Adrenal gland (tissue), 12 donors: ENCODE data around the gene SLC22A17. TPM values are rescaled to one million over a fixed set of nuclear protein-coding genes. Genes with fewer than 3 reads are reported as not detected.

ENCODE experiments used
- DNase-seq, 7 donors: peaks; one replicate each; pipeline ENCODE4 v3.0.0-alpha.2; 2019 to 2020
- H3K27ac ChIP-seq, 5 donors: fragments of 200-600 bp; sonication (generic) in 4 of 5; 1 replicate in 3 of 5; 2 replicates in 2 of 5; pipeline versions ENCODE4 v1.5.1 to v1.8.0; 2016 to 2020; ENCODE audit warnings: mild to moderate bottlenecking in 1 of 5
- H3K27me3 ChIP-seq: fragments of 200-600 bp; 2 replicates; pipeline ENCODE4 v1.8.0; 2021
- H3K36me3 ChIP-seq, 2 donors: fragments of 200-600 bp; replicated peaks in 1 of 2; 1 replicate in 1 of 2; 2 replicates in 1 of 2; pipeline versions ENCODE4 v1.5.1 to v1.8.0; 2018 to 2022
- H3K4me1 ChIP-seq, 2 donors: fragments of 200-600 bp; replicated peaks in 1 of 2; 1 replicate in 1 of 2; 2 replicates in 1 of 2; pipeline versions ENCODE4 v1.5.1 to v1.8.0; 2018 to 2021
- H3K4me3 ChIP-seq, 4 donors: fragments of 200-600 bp; sonication (generic) in 3 of 4; one replicate each; pipeline ENCODE4 v1.5.1; 2016 to 2018
- H3K9me3 ChIP-seq, 3 donors: fragments of 200-600 bp; sonication (generic) in 1 of 3; replicated peaks in 1 of 3; 1 replicate in 2 of 3; 2 replicates in 1 of 3; pipeline versions ENCODE4 v1.5.1 to v1.8.0; 2016 to 2021
- CTCF ChIP-seq, 6 experiments: fragments of 450-650 bp in 4 of 6; fragments of 200-600 bp in 2 of 6; sonication (generic) in 1 of 6; IDR thresholded peaks; 1 replicate in 5 of 6; 2 replicates in 1 of 6; pipeline versions ENCODE4 v1.5.1 to v1.8.0; 2016 to 2021; ENCODE audit warnings: antibody characterized with exemption in 6 of 6, mild to moderate bottlenecking in 2 of 6, moderate library complexity in 1 of 6
- POLR2A ChIP-seq, 2 donors: fragments of 450-650 bp; IDR thresholded peaks; one replicate each; pipeline ENCODE4 v1.6.1; 2017; ENCODE audit warnings: antibody characterized with exemption in 2 of 2, mild to moderate bottlenecking in 2 of 2, moderate library complexity in 1 of 2
- WGBS, 4 donors: extraction: QIAGEN DNeasy Blood & Tissue Kit in 2 of 4; methylation state at CpG; one replicate each; pipeline versions ENCODE4 v1.1.5 to v1.1.7; 2013 to 2017; 5-methylcytosine and 5-hydroxymethylcytosine counted together
- intact Hi-C, 2 donors: fragments of 100-400 bp; cut with DNase I; formaldehyde crosslinking; loops; one replicate each; pipeline versions ENCODE4 v1.14.1 to v1.15.0; 2022 to 2023
- polyA plus RNA-seq, 3 donors: library from polyadenylated mRNA; stranded (reverse); fragments of 200-250 nt in 2 of 3; fragments of 350-450 nt in 1 of 3; fragmentation: Illumina TruSeq in 1 of 3; extraction: RNeasy Lipid Tissue Mini Kit (QIAGEN cat#74804) in 1 of 3; gene quantifications; one replicate each; pipeline ENCODE4 v1.2.3, GENCODE V29; 2013 to 2014
- total RNA-seq, 9 donors: library from RNA; depleted of rRNA in 4 of 9; stranded (reverse); fragments of >200 nt in 4 of 9; fragments of 120-200 nt in 1 of 9; fragmentation: NEBNext Ultra II Directional in 1 of 9; extraction: Animal tissue kit (Norgen Biotek cat#: 25700) in 1 of 9; gene quantifications; one replicate each; pipeline versions ENCODE4 v1.1.0 to v1.2.4, GENCODE V29; 2013 to 2023
- donor health status: healthy with polysubstance abuse.
- donor health status: Bipolar disorder and iron deficiency.
- donor health status: DM: yes; HTN: yes; CAD: no.
- donor health status: DM: no; HTN: no; CAD: no.
- donor health status: DM: no; HTN: no; CAD: no.
- donor health status: DM: yes; HTN: yes; CAD: no.

The SLC22A17 gene
- total and polyA plus RNA-seq, 12 donors: 8.4 to 121 (median 25.0) TPM

- peak within 1 kb of the TSS; percentile 76 to 94 (median 90) for H3K27ac ChIP-seq
- peak within 1 kb of the TSS in 3 of 4 donors; percentile 71 to 90 (median 89) for H3K4me3 ChIP-seq
- no peaks in the 10 kb centered on the region for H3K27me3 ChIP-seq
- no peaks in the 10 kb centered on the region for H3K9me3 ChIP-seq
- intact Hi-C loops: no loop called here
- WGBS, 4 donors: 0 to 6% (median 0%) methylated on average over 7 to 24 of the region's 24 CpGs
- TF ChIP-seq CTCF (IDR thresholded peaks at IDR 0.05) (no peak), POLR2A (IDR thresholded peaks at IDR 0.05) (peak; percentile 73 to 87)
- peaks cover 32 to 49% of the 10 kb centered on the region in 2 donors for H3K4me1 ChIP-seq
- peaks cover 0 to 30% of the 10 kb centered on the region in 2 donors for H3K36me3 ChIP-seq
- DNase-seq: peak; percentile 93 to 97 (median 96)
These were observed 46.1 kb downstream of the SLC22A17 start, which contains the start of gene BCL2L2 for GRCh38 chr14:23306412-23307145. TSS of gene BCL2L2 (plus strand) at chr14:23306833. CDS start at chr14:23307768, 935 bp downstream.

- intact Hi-C loops: no loop called here
- H3K4me1 ChIP-seq: peaks cover 25 to 30% of the 10 kb centered on the region in 2 donors
These were observed 50.1 kb downstream of the SLC22A17 start, which contains the start of gene PPP1R3E for GRCh38 chr14:23302290-23303225. TSS of gene PPP1R3E (minus strand) at chr14:23302859. CDS start at chr14:23302576, 283 bp downstream.

GRCh38 chr14:23301969-23302289 lies 50.8 kb downstream of the SLC22A17 start:
- peaks cover 21 to 26% of the 10 kb centered on the region in 2 donors for H3K4me1 ChIP-seq
- H3K27me3 ChIP-seq: no peaks in the 10 kb centered on the region
- peak overlapping the region in 3 of 4 donors; percentile 12 to 64 (median 34) for H3K4me3 ChIP-seq
- H3K36me3 ChIP-seq: peaks cover 0 to 5% of the 10 kb centered on the region in 2 donors
- no peaks in the 10 kb centered on the region for H3K9me3 ChIP-seq
- no peak for DNase-seq
- peak; percentile 79 to 81 for TF ChIP-seq POLR2A (IDR thresholded peaks at IDR 0.05)
- no peak for TF ChIP-seq CTCF (IDR thresholded peaks at IDR 0.05)
- peak overlapping the region; percentile 82 to 99 (median 97) for H3K27ac ChIP-seq
- intact Hi-C loops: no loop called here
- WGBS, 4 donors: 0 to 1% (median 0%) methylated on average over 2 to 25 of the region's 25 CpGs

More at GRCh38 chr14:23302290-23303225, 50.1 kb downstream of the SLC22A17 start, which contains the start of gene PPP1R3E:
- Histone ChIP-seq H3K4me3 (peak within 1 kb of the TSS in 3 of 4 donors; percentile 12 to 64 (median 34)), H3K36me3 (peaks cover 0 to 5% of the 10 kb centered on the region in 2 donors), H3K9me3 (no peaks in the 10 kb centered on the region), H3K27ac (peak within 1 kb of the TSS; percentile 82 to 99 (median 97)), H3K27me3 (no peaks in the 10 kb centered on the region)
- peak; percentile 74 to 89 (median 79) for DNase-seq
- peak in 1 of 2 donors; percentile 56 for TF ChIP-seq POLR2A (IDR thresholded peaks at IDR 0.05)
- TF ChIP-seq CTCF (IDR thresholded peaks at IDR 0.05): no peak
- WGBS, 4 donors: 2 to 3% (median 2%) methylated on average over 25 to 81 of the region's 81 CpGs
